NCI-H345 (cell line): ENCODE data around the gene ACKR2.

Experiments used
- DNase-seq: peaks from one replicate; lab custom pipeline; 2025; lab: John Stamatoyannopoulos, UW

Gene ACKR2, protein sequence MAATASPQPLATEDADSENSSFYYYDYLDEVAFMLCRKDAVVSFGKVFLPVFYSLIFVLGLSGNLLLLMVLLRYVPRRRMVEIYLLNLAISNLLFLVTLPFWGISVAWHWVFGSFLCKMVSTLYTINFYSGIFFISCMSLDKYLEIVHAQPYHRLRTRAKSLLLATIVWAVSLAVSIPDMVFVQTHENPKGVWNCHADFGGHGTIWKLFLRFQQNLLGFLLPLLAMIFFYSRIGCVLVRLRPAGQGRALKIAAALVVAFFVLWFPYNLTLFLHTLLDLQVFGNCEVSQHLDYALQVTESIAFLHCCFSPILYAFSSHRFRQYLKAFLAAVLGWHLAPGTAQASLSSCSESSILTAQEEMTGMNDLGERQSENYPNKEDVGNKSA

DNA sequence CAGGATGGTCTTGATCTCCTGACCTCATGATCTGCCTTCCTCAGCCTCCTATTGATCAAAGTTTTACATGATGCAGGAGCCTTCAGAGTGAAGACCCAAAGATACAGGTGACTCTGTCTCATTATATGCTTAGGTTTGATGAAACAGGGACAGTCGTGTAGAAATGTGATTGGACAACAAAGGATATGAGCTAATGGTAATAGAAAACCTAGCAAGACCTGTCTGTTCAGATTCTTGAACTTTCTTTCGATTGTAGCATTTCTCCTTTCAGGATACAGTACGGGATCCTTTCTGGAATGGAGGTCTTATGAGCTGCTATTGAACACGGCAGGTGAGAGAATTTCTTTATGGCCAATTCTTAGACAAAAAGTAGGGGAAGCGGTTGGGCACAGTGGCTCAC, at the start of gene ACKR2:
ACKR2 (plus strand) TSS at position 244 of the 400 bp plus-strand sequence. CDS start 55,058 bp downstream, outside the sequence.
- no peak for DNase-seq

DNA sequence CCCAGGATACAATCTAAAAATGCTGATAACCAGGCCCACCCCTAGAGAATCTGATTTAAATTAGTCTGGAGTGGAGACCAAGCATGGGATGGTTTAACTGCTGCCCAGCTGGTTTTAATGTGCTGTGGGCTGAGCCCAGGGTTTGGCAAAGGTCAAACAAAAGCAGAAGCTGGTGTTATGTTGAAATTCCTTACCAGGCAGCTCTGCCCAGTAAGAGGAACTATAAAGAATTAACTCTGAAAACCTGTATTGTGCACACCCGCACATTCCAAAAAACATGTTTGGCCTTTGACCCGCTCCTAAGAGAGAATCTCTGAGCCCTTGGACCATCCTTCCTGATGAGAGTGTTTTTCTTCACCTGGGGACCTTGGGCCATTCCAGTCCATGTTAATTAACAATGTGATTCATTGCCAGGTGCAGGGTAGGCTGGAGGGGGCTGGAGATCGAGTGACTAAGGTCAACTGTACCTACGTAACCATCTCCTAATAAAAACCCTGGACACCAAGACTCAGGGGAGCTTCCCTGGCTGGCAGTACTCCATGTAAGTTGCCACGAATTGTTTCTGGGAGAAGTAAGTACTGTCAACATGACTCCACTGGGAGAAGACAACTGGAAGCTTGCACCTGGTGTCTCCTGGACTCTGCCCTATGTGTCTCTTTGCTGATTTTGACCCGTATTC, 47.1 kb upstream of the ACKR2 start:
- DNase-seq = no peak

DNA sequence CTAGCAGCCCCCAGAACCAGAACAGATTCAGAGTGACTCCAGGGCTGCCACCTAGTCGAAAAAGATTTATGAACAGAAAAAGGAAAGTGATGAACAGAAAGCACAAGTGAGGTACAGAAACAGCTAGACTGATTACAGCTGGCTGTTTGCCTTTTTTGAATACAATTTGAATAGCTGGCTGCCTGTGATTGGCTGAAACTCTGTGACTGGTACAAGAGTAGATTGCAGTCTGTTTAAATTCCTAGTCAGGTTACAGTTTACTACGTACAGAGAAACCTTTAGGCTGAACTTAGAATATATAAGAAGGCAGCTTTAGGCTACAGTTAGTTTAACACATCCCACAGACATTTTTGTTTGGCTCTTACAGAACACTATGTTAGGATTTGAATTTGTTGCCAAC, 46.2 kb upstream of the ACKR2 start:
- no peak for DNase-seq

DNA sequence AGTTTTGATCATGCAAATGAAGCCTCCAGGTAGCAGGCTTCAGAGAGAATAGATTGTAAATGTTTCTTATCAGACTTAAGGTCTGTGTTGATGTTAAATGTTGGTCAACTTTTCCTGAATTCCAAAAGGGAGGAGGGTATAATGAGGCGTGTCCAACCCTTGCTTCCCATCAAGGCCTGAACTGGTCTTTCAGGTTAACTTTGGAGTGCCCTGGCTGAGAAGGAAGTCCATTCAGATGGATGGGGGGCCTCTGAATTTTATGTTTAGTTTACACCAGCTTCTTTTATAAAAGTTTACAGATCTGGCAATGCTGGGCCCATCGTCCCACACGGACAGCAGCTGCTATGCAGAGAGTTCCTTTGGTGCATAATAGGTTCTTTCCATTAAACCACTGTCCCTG, 45.1 kb upstream of the ACKR2 start:
- no peak for DNase-seq

DNA sequence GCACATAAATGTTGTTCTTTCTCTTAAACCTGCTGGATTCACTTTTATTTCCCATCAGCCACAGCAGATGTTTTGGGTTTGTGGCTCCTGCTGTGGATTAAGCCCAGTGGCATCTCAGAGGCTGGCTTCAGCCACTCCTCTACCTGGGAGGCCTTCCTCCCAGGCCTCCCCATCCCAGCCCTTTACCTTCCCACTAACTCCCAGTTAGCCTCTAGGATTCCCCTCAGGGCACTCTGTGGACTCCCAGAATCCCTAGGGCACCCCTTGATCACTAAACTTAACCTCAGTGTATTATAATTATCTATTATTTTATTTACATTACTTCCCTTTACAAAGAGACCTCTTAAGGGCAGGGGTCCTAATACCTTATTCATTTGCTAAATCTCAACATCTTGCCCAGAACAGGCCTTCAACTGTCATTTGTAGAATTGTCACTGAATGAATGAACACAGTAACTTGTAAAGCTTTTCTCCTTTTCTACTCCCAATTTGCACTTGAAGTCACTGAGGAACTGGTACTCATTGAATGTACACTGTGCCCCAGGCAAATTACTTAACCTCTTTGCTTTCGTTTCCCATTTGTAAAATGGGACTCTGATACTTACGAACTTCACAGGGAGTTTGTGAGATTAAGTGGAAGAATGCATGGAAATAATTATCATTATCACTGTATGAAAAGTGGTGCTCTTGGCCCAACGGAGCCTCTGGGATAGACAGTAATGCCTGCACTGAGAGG, 44.5 kb upstream of the ACKR2 start:
- no peak for DNase-seq

DNA sequence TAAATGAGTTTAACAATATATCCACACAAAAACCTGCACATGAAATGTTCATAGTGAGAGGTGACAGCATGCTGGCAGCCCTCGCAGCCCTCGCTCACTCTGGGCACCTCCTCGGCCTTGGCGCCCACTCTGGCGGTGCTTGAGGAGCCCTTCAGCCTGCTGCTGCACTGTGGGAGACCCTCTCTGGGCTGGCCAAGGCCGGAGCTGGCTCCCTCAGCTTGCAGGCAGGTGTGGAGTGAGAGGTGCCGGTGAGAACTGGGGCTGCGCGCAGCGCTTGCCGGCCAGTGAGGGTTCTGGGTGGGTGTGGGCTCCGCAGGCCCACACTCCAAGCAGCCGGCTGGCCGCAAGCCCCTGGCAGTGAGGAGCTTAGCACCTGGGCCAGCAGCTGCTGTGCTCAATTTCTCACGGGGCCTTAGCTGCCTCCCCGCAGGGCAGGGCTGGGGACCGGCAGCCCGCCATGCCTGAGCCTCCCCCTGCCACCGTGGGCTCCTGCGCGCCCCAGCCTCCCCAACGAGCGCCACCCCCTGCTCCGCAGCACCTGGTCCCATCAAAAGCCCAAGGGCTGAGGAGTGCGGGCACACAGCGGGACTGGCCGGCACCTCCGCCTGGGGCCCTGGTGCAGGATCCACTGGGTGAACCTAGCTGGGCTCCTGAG, 39.6 kb upstream of the ACKR2 start:
- no peak for DNase-seq

DNA sequence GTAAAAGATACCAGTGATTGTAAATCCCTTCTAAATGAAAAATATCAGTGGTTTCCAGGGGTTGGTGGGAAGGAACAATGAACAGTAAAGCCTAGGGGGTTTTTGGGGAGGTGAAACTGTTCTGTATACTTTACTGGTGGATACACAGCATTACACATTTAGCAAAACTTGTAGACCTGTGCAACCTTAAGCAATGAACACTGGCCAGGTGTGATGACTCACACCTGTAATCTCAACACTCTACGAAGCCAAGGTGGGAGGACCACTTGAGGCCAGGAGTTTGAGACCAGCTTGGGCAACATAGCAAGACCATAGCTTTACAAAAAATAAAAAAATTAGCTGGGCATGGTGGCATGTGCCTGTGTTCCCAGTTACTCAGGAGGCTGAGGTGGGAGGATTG, 38.0 kb upstream of the ACKR2 start:
- no peak for DNase-seq

DNA sequence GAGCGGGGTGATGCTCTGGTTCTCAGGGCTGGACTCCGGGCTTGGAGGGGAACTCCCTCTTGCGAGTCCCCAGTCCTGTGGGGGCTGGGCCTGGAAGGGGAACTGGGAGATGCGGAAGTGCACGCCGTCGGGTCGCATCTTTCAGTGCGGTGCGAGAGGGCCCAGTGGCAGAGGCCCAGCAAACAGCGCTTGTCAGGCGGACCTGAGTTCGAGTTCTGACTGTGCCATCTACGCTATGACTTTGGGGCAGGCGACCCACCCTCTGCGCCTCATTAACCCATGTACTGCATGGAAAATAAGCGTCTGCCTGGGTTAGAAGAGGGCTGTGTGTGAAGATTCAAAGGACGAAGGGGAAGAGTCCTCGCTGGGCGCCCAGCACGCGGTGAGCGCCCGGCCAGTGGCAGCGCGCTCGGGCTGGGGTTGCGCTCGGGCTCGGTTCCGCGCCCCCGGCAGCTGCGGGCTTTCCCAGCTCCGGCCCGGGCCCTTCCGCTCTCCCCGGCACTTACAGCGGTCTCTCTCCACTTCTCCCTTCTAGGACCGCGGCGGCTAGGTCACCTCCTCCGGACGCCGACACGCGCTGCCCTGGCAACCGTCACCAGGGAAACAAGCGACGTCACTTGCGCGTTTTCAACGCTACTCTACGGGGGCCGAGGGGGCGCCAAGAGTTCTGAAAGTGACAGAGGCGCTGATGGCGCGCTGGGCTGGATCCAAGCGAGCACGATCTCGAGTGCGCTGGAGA, 36.4 kb upstream of the ACKR2 start, which contains the start of gene CCDC13:
CCDC13 (minus strand) TSS at position 584 of the 739 bp plus-strand sequence. CDS start 14,908 bp downstream, outside the sequence.
- DNase-seq = peak; percentile 85

DNA sequence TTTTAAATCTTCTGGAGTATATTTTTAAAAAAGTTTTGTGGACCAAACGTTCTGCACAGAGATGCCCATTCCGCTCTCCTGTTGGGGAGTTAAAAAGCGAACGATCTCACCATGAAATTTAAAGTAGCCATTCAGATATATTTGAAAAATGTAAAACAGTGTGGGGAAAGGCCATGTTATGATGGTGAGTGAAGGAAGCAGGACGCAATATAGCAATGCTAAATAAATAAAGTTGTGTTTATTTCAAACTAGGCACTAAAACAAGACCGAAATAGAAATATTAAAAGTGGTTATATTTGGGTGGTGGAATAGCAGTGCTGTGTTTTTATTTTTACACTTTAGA, 35.9 kb upstream of the ACKR2 start:
- no peak for DNase-seq

DNA sequence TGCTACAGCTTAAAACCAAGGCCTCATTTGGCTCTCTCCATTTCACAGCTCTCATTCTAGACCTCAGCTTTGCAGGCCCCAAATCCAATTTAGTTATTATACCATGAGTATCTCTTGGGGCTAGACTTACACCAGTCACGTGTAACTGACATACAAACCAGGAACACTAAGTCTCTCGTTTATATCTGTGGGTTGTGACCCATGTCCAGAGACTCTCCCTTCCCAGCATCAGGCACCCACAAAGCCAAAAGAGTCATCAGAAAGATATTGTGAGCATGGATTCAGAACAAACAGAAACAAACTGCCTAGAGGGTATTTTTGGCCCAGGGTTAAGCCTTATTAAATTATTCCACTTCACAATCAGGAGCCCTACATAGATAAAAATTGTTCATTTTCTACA, 30.6 kb upstream of the ACKR2 start:
- no peak for DNase-seq

DNA sequence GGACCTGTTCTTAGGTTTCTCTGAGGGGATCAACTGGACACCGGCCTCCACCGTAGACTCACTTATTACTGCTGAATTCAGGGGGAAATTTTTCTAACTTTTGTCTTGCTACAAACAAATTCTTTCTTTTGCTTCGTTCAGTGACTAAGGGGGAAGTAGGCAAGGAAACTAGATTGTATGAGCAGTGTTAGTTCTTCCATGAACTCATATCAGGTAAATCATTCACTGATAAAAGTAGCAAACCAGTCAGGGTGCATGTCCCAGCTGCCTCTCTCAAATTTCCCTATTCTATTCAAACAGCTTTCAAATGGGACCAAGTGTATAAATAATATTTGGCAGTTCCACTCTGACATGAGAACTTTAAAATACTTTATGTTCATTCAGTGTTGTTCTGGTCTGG, 28.8 kb upstream of the ACKR2 start:
- no peak for DNase-seq

DNA sequence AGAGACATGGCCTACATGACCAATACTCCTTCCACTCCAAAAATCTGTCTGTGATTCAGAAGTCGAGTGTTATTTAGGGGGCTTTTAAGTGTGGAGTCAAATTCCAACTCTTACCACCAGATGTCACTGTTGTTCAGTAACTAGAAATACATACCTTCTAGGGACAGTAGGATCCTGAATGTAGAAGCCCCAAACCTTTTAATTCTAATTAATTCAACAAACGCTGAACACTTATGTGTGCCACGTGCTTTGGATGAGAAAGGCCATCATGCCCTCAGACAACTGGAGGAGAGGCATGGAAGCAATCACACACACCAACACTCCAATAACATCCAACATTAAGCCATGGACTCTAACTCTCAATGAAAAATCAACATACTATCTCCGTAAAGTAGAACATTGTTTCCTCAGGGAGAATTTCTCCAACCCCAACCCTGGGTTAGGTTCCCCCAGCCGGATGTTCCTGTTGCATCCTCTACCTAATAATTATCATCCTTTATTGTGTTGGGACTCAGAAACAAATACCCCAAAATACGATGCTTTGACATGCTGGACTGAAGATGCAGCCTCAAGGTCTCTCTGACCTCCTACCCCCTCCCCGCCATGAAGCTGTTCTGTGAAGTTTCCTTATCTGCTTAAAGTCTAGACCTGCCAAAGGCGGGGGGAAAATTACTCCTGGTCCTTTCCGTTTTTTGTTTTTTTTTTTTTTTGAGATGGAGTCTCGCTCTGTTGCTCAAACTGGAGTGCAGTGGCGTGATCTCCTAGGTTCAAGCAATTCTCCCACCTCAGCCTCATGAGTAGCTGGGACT, 28.1 kb upstream of the ACKR2 start:
- peak; percentile 62 for DNase-seq

DNA sequence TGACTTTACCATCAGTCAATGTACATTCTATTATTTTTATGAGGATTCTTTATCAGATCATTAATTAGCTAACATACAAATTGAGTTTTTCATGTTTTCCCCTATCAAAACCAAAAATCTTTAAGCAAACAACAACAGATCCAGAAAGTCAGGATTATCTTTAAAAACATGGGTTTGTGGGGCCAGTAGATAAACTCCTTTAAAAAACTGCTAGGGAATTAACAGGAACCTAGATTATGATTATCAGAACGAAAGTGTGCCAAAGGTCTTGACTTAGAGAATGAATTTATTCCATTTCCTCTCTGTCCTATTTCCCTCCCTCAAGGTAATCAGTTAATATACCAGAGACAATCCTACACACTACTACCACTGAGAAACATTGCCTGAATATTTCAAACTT, 23.0 kb upstream of the ACKR2 start:
- DNase-seq = no peak

DNA sequence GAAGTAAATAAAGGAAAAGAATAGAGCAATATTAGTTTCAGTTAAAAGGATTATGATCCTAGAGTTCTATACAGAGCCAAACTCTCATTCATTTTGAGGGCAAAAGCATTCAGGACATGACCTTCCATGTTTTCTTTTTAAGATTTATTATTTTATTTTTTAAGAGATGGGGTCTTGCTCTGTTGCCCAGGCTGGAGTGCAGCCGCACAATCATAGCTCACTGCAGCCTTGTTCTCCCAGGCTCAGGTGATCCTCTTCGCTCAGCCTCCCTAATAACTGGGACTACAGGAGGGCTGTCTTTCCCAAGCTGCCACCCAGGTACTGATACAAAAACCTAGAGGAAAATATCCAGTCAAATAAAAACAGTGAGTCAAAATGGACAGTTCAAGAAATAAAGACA, 22.6 kb upstream of the ACKR2 start:
- DNase-seq = no peak

DNA sequence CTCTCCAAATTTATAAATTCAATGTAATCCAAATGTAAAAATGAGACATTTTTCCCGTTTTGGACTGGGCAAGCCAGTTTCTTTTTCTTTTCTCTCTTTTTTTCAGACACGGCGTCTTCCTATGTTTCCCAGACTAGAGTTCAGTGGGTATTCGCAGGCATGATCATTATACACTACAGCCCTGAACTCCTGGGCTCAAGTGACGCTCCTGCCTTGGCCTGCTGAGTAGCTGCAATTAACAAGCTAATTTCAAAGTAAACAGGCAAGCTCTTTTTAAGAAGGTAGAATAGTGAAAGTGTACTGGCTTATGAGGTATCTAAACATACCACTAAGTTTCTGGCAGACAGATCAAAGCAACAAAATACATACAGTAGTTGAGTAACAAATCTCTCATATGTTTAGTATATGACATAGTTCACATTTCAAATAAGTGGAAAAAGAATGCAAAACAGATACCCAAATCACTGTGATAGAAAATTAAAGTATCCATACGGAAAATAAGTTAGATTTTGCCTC, 18.5 kb upstream of the ACKR2 start:
- DNase-seq = no peak

DNA sequence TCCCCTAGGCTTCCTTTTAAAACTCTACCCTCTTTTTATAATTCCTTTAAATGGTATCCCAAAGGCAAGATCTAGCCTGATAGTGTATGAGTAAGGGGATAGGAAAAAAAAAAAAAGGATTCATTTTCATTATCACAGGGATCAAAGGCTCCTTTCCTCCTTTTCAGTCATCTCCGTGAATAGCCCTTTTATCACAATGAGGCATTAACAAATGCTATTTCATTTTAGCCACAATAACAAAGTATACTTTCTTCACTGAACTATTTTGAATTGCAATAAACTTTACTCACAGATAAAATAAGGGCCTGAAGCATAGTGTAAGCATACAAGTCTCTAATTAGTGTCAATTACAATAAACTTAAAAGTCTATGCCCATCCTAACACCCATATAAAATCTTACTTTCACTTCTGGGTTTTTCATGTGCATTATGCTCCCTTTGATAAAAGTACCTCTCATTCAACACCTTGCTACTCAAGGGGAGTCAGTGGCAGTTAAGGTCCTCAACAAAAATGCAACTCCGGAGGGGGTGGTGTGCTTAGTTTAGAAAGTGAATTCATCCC, 13.5 kb upstream of the ACKR2 start:
- DNase-seq = no peak

DNA sequence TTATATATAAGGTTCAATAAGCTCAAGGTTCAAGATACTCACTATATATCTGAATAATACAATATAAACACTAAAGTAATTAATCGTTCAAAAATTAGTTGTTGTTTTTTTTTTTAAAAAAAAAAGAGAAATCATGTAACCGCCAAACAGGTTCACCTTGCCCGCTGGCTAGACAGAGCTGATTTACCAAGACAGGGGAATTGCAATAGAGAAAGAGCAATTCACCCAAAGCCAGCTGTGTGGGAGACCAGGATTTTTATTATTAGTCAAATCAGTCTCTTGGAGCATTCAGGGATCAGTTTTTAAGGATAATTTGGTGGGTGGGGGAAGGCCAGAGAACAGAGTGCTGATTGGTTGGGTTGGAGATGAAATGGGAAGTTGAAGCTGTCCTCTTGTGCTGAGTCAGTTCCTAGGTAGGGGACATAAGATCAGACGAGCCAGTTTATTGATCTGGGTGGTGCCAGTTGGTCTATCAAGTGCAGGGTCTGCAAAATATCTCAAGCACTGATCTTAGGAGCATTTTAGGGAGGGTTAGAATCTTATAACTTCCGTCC, 12.8 kb upstream of the ACKR2 start:
- no peak for DNase-seq

DNA sequence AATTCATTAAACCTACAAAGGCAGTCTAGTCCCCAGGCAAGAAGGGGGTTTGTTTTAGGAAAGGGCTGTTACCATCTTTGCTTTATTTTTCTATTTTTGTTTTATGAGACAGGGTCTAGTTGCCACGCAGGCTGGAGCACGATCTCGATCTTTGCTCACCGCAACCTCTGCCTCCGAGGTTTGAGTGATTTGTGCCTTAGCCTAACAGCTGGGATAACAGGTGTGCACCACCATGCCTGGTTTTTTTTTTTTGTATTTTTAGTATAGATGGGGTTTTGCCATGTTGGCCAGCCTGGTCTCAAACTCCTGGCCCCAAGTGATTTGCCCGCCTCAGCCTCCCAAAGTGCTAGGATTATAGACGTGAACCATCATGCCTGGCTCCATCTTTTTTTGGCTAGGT, 9.9 kb upstream of the ACKR2 start:
- DNase-seq = no peak

DNA sequence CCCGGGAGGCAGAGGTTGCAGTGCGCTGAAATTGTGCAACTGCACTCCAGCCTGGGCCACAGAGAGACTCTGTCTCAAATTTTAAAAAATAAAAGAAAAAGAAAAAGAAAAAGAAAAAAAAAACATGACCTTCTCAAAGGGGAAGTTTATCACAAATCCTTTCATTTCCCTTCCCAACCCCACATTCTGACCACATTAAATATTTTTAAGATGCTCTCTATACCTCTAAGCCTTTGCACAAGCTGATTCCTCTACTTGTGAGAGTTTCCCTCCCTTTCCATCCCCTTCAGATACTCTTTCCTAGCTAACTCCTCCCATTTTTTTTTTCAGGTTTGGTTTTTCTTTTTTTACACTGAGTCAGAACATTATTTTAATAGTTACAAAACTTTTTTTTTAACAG, 9.0 kb upstream of the ACKR2 start:
- DNase-seq = no peak

DNA sequence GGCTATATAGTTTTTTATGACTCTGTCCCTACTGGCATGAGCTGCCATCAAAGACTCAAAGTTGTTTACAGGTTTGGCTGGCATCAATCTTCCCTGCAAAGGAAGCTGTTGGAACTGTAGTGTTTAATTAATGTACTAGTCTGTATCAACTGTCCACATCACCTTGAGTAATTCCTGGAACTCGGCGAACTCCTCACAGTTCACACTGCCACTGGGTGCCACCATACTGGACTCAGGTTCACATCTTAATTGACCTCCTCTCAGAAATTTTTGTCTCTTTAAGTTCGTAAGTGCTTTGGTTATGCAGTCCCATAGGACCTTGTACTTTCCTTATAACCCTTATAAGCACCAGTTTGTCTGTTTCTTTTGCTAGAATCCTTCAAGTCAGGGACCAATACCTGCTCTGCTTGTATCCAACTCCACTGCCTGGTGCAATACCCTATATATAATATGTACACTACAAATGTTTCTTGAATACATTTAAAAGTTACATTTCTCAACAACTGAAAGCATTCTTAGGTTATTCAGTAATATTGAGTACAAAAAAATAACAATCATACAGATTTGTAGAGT, 8.1 kb upstream of the ACKR2 start:
- DNase-seq = no peak
